ENCODE measurements around the gene RNF2. TPM values are rescaled to one million over a fixed set of nuclear protein-coding genes. Genes with fewer than 3 reads are reported as not detected.

Gene RNF2
- polyA plus RNA-seq, 1 of the 3 experiments (the other 2 are of a cell fraction) = 20.1 TPM

DNA sequence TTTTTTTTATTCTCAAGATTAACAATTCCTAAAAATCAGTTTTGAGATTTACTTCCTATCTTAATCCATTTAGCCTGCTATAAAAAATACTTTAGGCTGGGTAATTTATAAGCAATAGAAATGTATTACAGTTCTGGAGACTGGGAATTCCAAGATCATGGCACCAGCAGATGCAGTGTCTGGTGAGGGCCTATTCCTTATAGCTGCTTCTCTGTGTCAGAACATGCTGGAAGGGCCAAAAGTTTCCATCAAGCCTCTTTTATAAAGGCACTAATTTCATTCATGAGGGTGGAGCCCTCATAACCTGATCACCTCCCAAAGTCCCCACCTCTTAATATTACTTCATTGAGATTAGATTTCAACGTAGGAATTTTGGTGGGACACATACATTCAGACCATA lies 41.7 kb downstream of the RNF2 start:
- ChIA-PET CTCF (interaction anchor here (0.8 kb wide), 1 partner anchor 83 kb away, joined by 3 read pairs; no protein-coding TSS in a partner anchor), POLR2A (no interaction called here)
- no peak overlapping the region for H3K4me2 ChIP-seq
- H3K4me1 ChIP-seq (ENCODE audit: control insufficient read depth in 1 of 2, insufficient read depth in 2 of 2, low read depth in 1 of 2, low read length in 1 of 2) = no peaks in the 10 kb centered on the region
- H3K36me3 ChIP-seq (replicated peaks in 1 of 2; ENCODE audit: control insufficient read depth in 1 of 2, insufficient read depth in 2 of 2, low read length in 1 of 2) = peaks cover 28% of the 10 kb centered on the region in 2 experiments
- H3F3A ChIP-seq (replicated peaks; ENCODE audit: insufficient read depth) = no peaks in the 10 kb centered on the region
- H3K27me3 ChIP-seq (ENCODE audit: insufficient read depth) = no peaks in the 10 kb centered on the region
- H3K9ac ChIP-seq = no peak overlapping the region
- TF ChIP-seq, protein P1, sequence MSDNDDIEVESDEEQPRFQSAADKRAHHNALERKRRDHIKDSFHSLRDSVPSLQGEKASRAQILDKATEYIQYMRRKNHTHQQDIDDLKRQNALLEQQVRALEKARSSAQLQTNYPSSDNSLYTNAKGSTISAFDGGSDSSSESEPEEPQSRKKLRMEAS (IDR thresholded peaks at IDR 0.05; ENCODE audit: low read depth) = no peak
- TF ChIP-seq RCOR1 (IDR thresholded peaks at IDR 0.05; ENCODE audit: low read length) = no peak
- no peak for TF ChIP-seq GABPA (IDR thresholded peaks at IDR 0.05; ENCODE audit: low read depth)
- no peak for TF ChIP-seq ELF1 (IDR thresholded peaks at IDR 0.05)
- TF ChIP-seq EZH2phosphoT487 (IDR thresholded peaks at IDR 0.05; ENCODE audit: borderline replicate concordance, low read depth) = no peak
- TF ChIP-seq EP300 (IDR thresholded peaks at IDR 0.05; ENCODE audit: borderline replicate concordance in 1 of 2, low read depth in 1 of 2, low read length in 1 of 2) = no peak
- no peak for TF ChIP-seq TCF12 (IDR thresholded peaks at IDR 0.05)
- TF ChIP-seq FOXM1 (IDR thresholded peaks at IDR 0.05; ENCODE audit: low read depth) = no peak
- no peak for TF ChIP-seq RAD21 (IDR thresholded peaks at IDR 0.05; ENCODE audit: low read length)
- TF ChIP-seq, protein P2, sequence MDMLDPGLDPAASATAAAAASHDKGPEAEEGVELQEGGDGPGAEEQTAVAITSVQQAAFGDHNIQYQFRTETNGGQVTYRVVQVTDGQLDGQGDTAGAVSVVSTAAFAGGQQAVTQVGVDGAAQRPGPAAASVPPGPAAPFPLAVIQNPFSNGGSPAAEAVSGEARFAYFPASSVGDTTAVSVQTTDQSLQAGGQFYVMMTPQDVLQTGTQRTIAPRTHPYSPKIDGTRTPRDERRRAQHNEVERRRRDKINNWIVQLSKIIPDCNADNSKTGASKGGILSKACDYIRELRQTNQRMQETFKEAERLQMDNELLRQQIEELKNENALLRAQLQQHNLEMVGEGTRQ (IDR thresholded peaks at IDR 0.05; ENCODE audit: borderline replicate concordance, low read depth, low read length) = no peak
- TF ChIP-seq, protein P3, sequence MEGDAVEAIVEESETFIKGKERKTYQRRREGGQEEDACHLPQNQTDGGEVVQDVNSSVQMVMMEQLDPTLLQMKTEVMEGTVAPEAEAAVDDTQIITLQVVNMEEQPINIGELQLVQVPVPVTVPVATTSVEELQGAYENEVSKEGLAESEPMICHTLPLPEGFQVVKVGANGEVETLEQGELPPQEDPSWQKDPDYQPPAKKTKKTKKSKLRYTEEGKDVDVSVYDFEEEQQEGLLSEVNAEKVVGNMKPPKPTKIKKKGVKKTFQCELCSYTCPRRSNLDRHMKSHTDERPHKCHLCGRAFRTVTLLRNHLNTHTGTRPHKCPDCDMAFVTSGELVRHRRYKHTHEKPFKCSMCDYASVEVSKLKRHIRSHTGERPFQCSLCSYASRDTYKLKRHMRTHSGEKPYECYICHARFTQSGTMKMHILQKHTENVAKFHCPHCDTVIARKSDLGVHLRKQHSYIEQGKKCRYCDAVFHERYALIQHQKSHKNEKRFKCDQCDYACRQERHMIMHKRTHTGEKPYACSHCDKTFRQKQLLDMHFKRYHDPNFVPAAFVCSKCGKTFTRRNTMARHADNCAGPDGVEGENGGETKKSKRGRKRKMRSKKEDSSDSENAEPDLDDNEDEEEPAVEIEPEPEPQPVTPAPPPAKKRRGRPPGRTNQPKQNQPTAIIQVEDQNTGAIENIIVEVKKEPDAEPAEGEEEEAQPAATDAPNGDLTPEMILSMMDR (IDR thresholded peaks at IDR 0.05) = no peak
- TF ChIP-seq GATA2 (CRISPR knock-in tag; IDR thresholded peaks at IDR 0.05) = no peak
- no peak for TF ChIP-seq MXI1 (IDR thresholded peaks at IDR 0.05; ENCODE audit: low read depth, low read length)
- no peak for TF ChIP-seq YY1 (IDR thresholded peaks at IDR 0.05; ENCODE audit: low read depth)
- H2AFZ ChIP-seq (ENCODE audit: low read depth) = no peak overlapping the region
- no peak overlapping the region for H3K27ac ChIP-seq (ENCODE audit: low read depth in 2 of 2, low read length in 1 of 2)
- no peaks in the 10 kb centered on the region for H4K20me1 ChIP-seq (ENCODE audit: insufficient read depth)
- 100% methylated on average over 1 of the region's 1 CpG for WGBS (ENCODE audit: low lambda C conversion rate)
- 0 out of 2 replicates have a peak, but pooled peaks cover 3% of the 10 kb centered on the region for H3K9me2 ChIP-seq
- peaks cover 52% of the 10 kb centered on the region for H3K79me2 ChIP-seq (ENCODE audit: insufficient read depth)
- H3K4me3 ChIP-seq (ENCODE audit: low read depth in 2 of 2, low read length in 1 of 2) = no peak overlapping the region
- H3K9me3 ChIP-seq = no peaks in the 10 kb centered on the region
- DNase-seq = no peak

DNA sequence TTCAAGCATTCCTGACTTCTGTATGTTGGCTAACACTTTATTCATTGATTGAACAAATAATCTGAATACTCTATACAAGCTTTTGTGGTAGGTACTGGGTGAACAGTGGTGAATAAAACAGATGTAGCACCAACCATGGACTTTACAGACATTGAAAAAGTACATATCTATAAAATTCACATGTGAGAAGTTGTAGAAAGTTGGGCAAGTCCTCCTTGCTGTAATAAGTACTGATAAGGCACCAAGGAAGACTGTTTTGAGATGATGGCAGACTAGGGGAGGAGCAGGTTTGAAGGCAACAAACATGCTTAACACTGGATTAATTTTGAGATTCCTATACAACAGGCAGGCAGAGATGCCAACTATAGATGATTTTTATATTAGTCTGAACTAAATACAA lies 42.4 kb downstream of the RNF2 start:
- peaks cover 30 to 31% of the 10 kb centered on the region in 2 experiments for H3K36me3 ChIP-seq (replicated peaks in 1 of 2; ENCODE audit: control insufficient read depth in 1 of 2, insufficient read depth in 2 of 2, low read length in 1 of 2)
- H4K20me1 ChIP-seq (ENCODE audit: insufficient read depth) = no peaks in the 10 kb centered on the region
- H3K9ac ChIP-seq = no peak overlapping the region
- ChIA-PET CTCF (no interaction called here), POLR2A (no interaction called here)
- no peaks in the 10 kb centered on the region for H3K4me1 ChIP-seq (ENCODE audit: control insufficient read depth in 1 of 2, insufficient read depth in 2 of 2, low read depth in 1 of 2, low read length in 1 of 2)
- no peaks in the 10 kb centered on the region for H3K9me3 ChIP-seq
- no peaks in the 10 kb centered on the region for H3F3A ChIP-seq (replicated peaks; ENCODE audit: insufficient read depth)
- no peak overlapping the region for H3K4me2 ChIP-seq
- DNase-seq = no peak
- no peaks in the 10 kb centered on the region for H3K27me3 ChIP-seq (ENCODE audit: insufficient read depth)
- H3K4me3 ChIP-seq (ENCODE audit: low read depth in 2 of 2, low read length in 1 of 2) = no peak overlapping the region
- H3K27ac ChIP-seq (ENCODE audit: low read depth in 2 of 2, low read length in 1 of 2) = no peak overlapping the region
- 0 out of 2 replicates have a peak, but pooled peaks cover 3% of the 10 kb centered on the region for H3K9me2 ChIP-seq
- H2AFZ ChIP-seq (ENCODE audit: low read depth) = no peak overlapping the region
- H3K79me2 ChIP-seq (ENCODE audit: insufficient read depth) = peaks cover 45% of the 10 kb centered on the region
- no peak for TF ChIP-seq CHD2 (IDR thresholded peaks at IDR 0.05; ENCODE audit: low read length, partially characterized antibody)
- TF ChIP-seq, protein P3 (IDR thresholded peaks at IDR 0.05) = no peak
- TF ChIP-seq RFX5 (IDR thresholded peaks at IDR 0.05; ENCODE audit: low read length) = no peak
- TF ChIP-seq TAF1 (IDR thresholded peaks at IDR 0.05; ENCODE audit: borderline replicate concordance, low read depth, low read length) = no peak
- TF ChIP-seq, protein P4, sequence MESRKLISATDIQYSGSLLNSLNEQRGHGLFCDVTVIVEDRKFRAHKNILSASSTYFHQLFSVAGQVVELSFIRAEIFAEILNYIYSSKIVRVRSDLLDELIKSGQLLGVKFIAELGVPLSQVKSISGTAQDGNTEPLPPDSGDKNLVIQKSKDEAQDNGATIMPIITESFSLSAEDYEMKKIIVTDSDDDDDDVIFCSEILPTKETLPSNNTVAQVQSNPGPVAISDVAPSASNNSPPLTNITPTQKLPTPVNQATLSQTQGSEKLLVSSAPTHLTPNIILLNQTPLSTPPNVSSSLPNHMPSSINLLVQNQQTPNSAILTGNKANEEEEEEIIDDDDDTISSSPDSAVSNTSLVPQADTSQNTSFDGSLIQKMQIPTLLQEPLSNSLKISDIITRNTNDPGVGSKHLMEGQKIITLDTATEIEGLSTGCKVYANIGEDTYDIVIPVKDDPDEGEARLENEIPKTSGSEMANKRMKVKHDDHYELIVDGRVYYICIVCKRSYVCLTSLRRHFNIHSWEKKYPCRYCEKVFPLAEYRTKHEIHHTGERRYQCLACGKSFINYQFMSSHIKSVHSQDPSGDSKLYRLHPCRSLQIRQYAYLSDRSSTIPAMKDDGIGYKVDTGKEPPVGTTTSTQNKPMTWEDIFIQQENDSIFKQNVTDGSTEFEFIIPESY (IDR thresholded peaks at IDR 0.05; ENCODE audit: borderline replicate concordance, low read depth) = no peak
- TF ChIP-seq SMC3 (IDR thresholded peaks at IDR 0.05; ENCODE audit: low read depth, low read length) = no peak
- TF ChIP-seq TEAD4 (IDR thresholded peaks at IDR 0.05; ENCODE audit: borderline replicate concordance, insufficient read depth) = no peak
- no peak for TF ChIP-seq SIN3A (IDR thresholded peaks at IDR 0.05; ENCODE audit: borderline replicate concordance, low read depth, low read length)
- TF ChIP-seq, protein P2 (IDR thresholded peaks at IDR 0.05; ENCODE audit: borderline replicate concordance, low read depth, low read length) = no peak
